Measurements from ENCODE around the gene EPB41L3.

The EPB41L3 gene

GRCh38 chr18:5543773-5544389 is at the start of gene EPB41L3:
Gene EPB41L3 (minus strand): TSS chr18:5543997. CDS start chr18:5489183, 54,814 bp downstream.
- TF ChIP-seq CTCF (IDR thresholded peaks at IDR 0.05) = no peak

- no peak for TF ChIP-seq CTCF (IDR thresholded peaks at IDR 0.05)
Observed at GRCh38 chr18:5588529-5588928, 44.7 kb upstream of the EPB41L3 start.

GRCh38 chr18:5585653-5586052 is 41.9 kb upstream of the EPB41L3 start:
- TF ChIP-seq CTCF (IDR thresholded peaks at IDR 0.05) = no peak

- TF ChIP-seq CTCF (IDR thresholded peaks at IDR 0.05) = no peak
Observed at GRCh38 chr18:5584746-5585417, 41.1 kb upstream of the EPB41L3 start.

GRCh38 chr18:5582849-5583681 is 39.3 kb upstream of the EPB41L3 start:
- no peak for TF ChIP-seq CTCF (IDR thresholded peaks at IDR 0.05)

GRCh38 chr18:5582076-5582475 is 38.3 kb upstream of the EPB41L3 start:
- no peak for TF ChIP-seq CTCF (IDR thresholded peaks at IDR 0.05)

- no peak for TF ChIP-seq CTCF (IDR thresholded peaks at IDR 0.05)
Observed at GRCh38 chr18:5574843-5575242, 31.0 kb upstream of the EPB41L3 start.

Data from LNCAP (cell line).